ENCODE results near the gene RBP3.

DNA sequence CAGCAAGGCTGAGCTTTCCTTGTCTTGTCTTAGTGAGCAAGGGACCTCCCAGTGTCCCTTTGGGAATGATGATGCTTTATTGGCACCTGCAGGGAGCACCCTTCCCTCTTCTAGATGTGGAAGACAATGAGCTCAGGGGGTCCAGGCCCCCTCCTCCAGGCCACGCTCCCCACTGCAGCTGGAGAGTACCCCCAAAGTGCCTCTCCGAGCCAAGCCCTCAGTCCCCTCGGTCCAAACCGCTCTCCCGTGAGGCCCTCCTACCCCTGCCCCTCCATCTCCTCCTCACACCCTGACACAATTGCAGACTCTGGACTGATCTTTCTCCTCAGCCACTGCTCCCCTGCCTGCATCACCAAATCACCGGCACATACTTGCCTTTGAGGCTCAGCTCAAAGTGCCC is 16.7 kb downstream of the RBP3 start:
- TF ChIP-seq, protein P1, sequence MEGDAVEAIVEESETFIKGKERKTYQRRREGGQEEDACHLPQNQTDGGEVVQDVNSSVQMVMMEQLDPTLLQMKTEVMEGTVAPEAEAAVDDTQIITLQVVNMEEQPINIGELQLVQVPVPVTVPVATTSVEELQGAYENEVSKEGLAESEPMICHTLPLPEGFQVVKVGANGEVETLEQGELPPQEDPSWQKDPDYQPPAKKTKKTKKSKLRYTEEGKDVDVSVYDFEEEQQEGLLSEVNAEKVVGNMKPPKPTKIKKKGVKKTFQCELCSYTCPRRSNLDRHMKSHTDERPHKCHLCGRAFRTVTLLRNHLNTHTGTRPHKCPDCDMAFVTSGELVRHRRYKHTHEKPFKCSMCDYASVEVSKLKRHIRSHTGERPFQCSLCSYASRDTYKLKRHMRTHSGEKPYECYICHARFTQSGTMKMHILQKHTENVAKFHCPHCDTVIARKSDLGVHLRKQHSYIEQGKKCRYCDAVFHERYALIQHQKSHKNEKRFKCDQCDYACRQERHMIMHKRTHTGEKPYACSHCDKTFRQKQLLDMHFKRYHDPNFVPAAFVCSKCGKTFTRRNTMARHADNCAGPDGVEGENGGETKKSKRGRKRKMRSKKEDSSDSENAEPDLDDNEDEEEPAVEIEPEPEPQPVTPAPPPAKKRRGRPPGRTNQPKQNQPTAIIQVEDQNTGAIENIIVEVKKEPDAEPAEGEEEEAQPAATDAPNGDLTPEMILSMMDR (IDR thresholded peaks at IDR 0.05): no peak
- TF ChIP-seq POLR2A (IDR thresholded peaks at IDR 0.05): no peak

All from uterus (tissue), 2 donors.